ENCODE data around the gene NADSYN1. TPM values are rescaled to one million over a fixed set of nuclear protein-coding genes. Genes with fewer than 3 reads are reported as not detected.
A peak's percentile ranks its signal among the peaks of the same experiment; 100 is the strongest.

Gene NADSYN1
- total and polyA plus RNA-seq, 2 of the 13 experiments (the other 11 are each of a cell fraction or from before 2014, with no cell fraction given), result 35.7 to 51.5 TPM

DNA sequence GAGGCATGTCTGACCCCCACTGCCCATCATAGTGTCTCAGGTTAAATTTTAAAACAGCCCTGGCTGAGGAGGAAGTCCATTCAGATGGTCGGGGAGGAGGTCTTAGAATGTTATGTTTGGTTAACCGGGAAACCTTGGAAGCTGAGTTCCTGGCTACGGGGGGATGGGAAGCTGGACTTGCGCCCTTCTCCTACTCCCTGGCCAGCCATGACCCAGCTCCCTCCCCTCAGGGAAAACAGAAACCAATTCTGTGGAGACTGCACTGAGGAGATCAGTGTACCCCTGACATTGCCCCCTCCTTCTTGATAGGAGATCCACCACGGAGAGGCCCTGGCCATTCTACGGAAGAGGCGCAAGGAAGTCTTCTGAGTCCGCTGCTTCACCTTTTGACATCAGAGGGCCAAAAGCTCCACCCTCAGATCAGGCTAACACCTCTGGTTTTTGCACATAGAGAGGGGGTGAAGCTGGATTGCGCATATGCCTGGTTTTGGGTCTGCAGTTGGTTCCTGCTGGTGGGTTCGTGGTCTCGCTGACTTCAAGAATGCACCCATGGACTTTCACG, 92.5 kb downstream of the NADSYN1 start:
- ChIA-PET POLR2A (interaction anchor here (0.6 kb wide), 1 partner anchor 19 kb away, joined by 3 read pairs; the partner anchor contains the start of gene KRTAP5-7), CTCF (ENCODE audit: low intra/inter-chr PET ratio, low total read pairs) (no interaction called here)
- Histone ChIP-seq H3K27ac (ENCODE audit: extremely low read length, insufficient read depth, low read length) (peak overlapping the region; percentile 2), H3K9ac (ENCODE audit: insufficient read depth, low read depth, low read length) (no peak overlapping the region), H4K20me1 (ENCODE audit: insufficient read depth, low read length) (no peaks in the 10 kb centered on the region), H3K36me3 (replicated peaks in 1 of 2; ENCODE audit: control insufficient read depth in 1 of 2, insufficient read depth in 2 of 2, low read length in 2 of 2) (no peaks in the 10 kb centered on the region), H3K9me3 (ENCODE audit: low read length) (no peaks in the 10 kb centered on the region), H3K79me2 (ENCODE audit: insufficient read depth, low read length) (no peaks in the 10 kb centered on the region), H3K4me2 (ENCODE audit: low read depth, low read length) (peak overlapping the region; percentile 67), H3K4me1 (ENCODE audit: insufficient read depth, low read length) (peaks cover 96% of the 10 kb centered on the region), H2AFZ (ENCODE audit: low read length) (no peak overlapping the region), H3K4me3 (replicated peaks in 1 of 3; ENCODE audit: insufficient read depth in 1 of 3, low read depth in 2 of 3, low read length in 3 of 3) (peak overlapping the region in 1 of 3 experiments; percentile 18; a peak in 2 of 6 replicates), H3K27me3 (ENCODE audit: control insufficient read depth in 1 of 2, insufficient read depth in 2 of 2, low read length in 2 of 2) (no peaks in the 10 kb centered on the region)
- FAIRE-seq (no peak), DNase-seq (ENCODE audit: low spot score) (no peak), ATAC-seq (no peak)
- BruUV-seq (replicated peaks), result no TSS peak
- in situ Hi-C loops (cut with HindIII; ENCODE audit: extremely low pct_ligation_motif_present, low pct_unique_long_range_greater_than_20kb), result no loop called here
- WGBS (ENCODE audit: low lambda C conversion rate), result 50% methylated on average over 8 of the region's 12 CpGs
- intact Hi-C loops (cut with micrococcal nuclease; ENCODE audit: unreplicated experiment), result no loop called here
- TF ChIP-seq TOE1 (CRISPR knock-in tag; IDR thresholded peaks at IDR 0.05) (no peak), ZNF780A (CRISPR knock-in tag; IDR thresholded peaks at IDR 0.05) (no peak), REST (IDR thresholded peaks at IDR 0.05; ENCODE audit: borderline replicate concordance in 1 of 2, low read depth in 1 of 2, low read length in 2 of 2) (no peak), HNF4A (CRISPR knock-in tag; IDR thresholded peaks at IDR 0.05) (peak; percentile 29; the same call in 1 of the 2 replicates), LCORL (IDR thresholded peaks at IDR 0.05) (no peak), LCORL (CRISPR knock-in tag; IDR thresholded peaks at IDR 0.05) (no peak), ZNF431 (CRISPR knock-in tag; IDR thresholded peaks at IDR 0.05; ENCODE audit: borderline replicate concordance, low read depth) (no peak), PAWR (CRISPR knock-in tag; IDR thresholded peaks at IDR 0.05; ENCODE audit: borderline replicate concordance) (no peak), ZMYM4 (CRISPR knock-in tag; IDR thresholded peaks at IDR 0.05) (peak; percentile 50; the same call in 1 of the 2 replicates), ZNF383 (CRISPR knock-in tag; IDR thresholded peaks at IDR 0.05; ENCODE audit: borderline replicate concordance) (no peak), ZNF264 (CRISPR knock-in tag; IDR thresholded peaks at IDR 0.05) (no peak), ZBTB2 (CRISPR knock-in tag; IDR thresholded peaks at IDR 0.05; ENCODE audit: low read depth) (no peak), ZFP36 (IDR thresholded peaks at IDR 0.05; ENCODE audit: borderline replicate concordance, low read depth, low read length, partially characterized antibody) (no peak), SALL2 (CRISPR knock-in tag; IDR thresholded peaks at IDR 0.05) (no peak)
- TF ChIP-seq, protein P1, sequence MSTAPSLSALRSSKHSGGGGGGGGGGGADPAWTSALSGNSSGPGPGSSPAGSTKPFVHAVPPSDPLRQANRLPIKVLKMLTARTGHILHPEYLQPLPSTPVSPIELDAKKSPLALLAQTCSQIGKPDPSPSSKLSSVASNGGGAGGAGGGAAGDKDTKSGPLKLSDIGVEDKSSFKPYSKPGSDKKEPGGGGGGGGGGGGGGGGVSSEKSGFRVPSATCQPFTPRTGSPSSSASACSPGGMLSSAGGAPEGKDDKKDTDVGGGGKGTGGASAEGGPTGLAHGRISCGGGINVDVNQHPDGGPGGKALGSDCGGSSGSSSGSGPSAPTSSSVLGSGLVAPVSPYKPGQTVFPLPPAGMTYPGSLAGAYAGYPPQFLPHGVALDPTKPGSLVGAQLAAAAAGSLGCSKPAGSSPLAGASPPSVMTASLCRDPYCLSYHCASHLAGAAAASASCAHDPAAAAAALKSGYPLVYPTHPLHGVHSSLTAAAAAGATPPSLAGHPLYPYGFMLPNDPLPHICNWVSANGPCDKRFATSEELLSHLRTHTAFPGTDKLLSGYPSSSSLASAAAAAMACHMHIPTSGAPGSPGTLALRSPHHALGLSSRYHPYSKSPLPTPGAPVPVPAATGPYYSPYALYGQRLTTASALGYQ (CRISPR knock-in tag; IDR thresholded peaks at IDR 0.05), result no peak
